GM23338 (cell line): Measurements from ENCODE around the gene SPECC1L. TPM values are rescaled to one million over a fixed set of nuclear protein-coding genes. Genes with fewer than 3 reads are reported as not detected.

Experiments
- ATAC-seq: fragments of 200-7000 bp; cut with Tn5 transposase; 3 replicates; pipeline ENCODE4 v1.9.1; 2020
- DNase-seq: peaks from one replicate; pipeline ENCODE4 v3.0.0-alpha.2; 2015; ENCODE audit warnings: low spot score
- H2AFZ ChIP-seq: fragments of 200-600 bp; sonication (generic); 2 replicates; pipeline ENCODE4 v1.8.0; 2016; ENCODE audit warnings: antibody characterized with exemption, mild to moderate bottlenecking, moderate library complexity
- H3F3A ChIP-seq: fragments of 200-600 bp; sonication (generic); replicated peaks from 2 replicates; pipeline ENCODE4 v1.8.0; 2017; ENCODE audit warnings: antibody characterized with exemption, mixed run types, low read depth
- H3K27ac ChIP-seq: fragments of 200-600 bp; sonication (generic); 2 replicates; pipeline ENCODE4 v1.6.1; 2016; ENCODE audit warnings: low read depth
- H3K27me3 ChIP-seq: fragments of 200-600 bp; sonication (generic); 2 replicates; pipeline ENCODE4 v1.8.0; 2016; ENCODE audit warnings: mild to moderate bottlenecking, mixed run types, moderate library complexity; ENCODE audit not compliant: insufficient read depth
- H3K36me3 ChIP-seq: fragments of 200-600 bp; sonication (generic); 2 replicates; pipeline ENCODE4 v1.8.0; 2016; ENCODE audit warnings: mild to moderate bottlenecking; ENCODE audit not compliant: insufficient read depth
- H3K4me1 ChIP-seq: fragments of 200-600 bp; sonication (generic); 2 replicates; pipeline ENCODE4 v1.8.0; 2016; ENCODE audit warnings: mild to moderate bottlenecking, moderate library complexity; ENCODE audit not compliant: insufficient read depth
- H3K4me2 ChIP-seq: fragments of 200-600 bp; sonication (generic); 2 replicates; pipeline ENCODE4 v1.7.1; 2017; ENCODE audit warnings: mixed run types
- H3K4me3 ChIP-seq: fragments of 200-600 bp; sonication (generic); 2 replicates; pipeline ENCODE4 v1.6.1; 2016; ENCODE audit warnings: mixed run types
- H3K79me2 ChIP-seq: fragments of 200-600 bp; sonication (generic); replicated peaks from 2 replicates; pipeline ENCODE4 v1.8.0; 2017; ENCODE audit warnings: mild to moderate bottlenecking; ENCODE audit not compliant: insufficient read depth
- H3K9me2 ChIP-seq: fragments of 200-600 bp; sonication (generic); 2 replicates; pipeline ENCODE4 v1.8.0; 2017; ENCODE audit not compliant: insufficient read depth
- H4K20me1 ChIP-seq: fragments of 200-600 bp; sonication (generic); replicated peaks from 2 replicates; pipeline ENCODE4 v1.8.0; 2017; ENCODE audit warnings: mild to moderate bottlenecking; ENCODE audit not compliant: insufficient read depth
- H3K27ac Mint-ChIP-seq: 2 replicates; pipeline ENCODE4 v1.8.0; 2020; ENCODE audit warnings: inconsistent platforms, mild to moderate bottlenecking, moderate library complexity, mixed read lengths
- H3K27me3 Mint-ChIP-seq: 3 replicates; pipeline ENCODE4 v1.8.0; 2022; ENCODE audit warnings: low read depth, mild to moderate bottlenecking, moderate library complexity, mixed read lengths, inconsistent platforms; ENCODE audit not compliant: insufficient read depth, poor library complexity
- H3K36me3 Mint-ChIP-seq: 3 replicates; pipeline ENCODE4 v1.8.0; 2021; ENCODE audit warnings: low read depth, mild to moderate bottlenecking, inconsistent platforms, moderate library complexity, mixed read lengths
- H3K4me1 Mint-ChIP-seq: 3 replicates; pipeline ENCODE4 v1.8.0; 2020; ENCODE audit warnings: mild to moderate bottlenecking, inconsistent platforms, mixed read lengths
- H3K4me3 Mint-ChIP-seq: 3 replicates; pipeline ENCODE4 v1.8.0; 2021; ENCODE audit warnings: moderate library complexity, mild to moderate bottlenecking, inconsistent platforms, mixed read lengths
- H3K9me3 Mint-ChIP-seq: 3 replicates; pipeline ENCODE4 v1.8.0; 2020; ENCODE audit warnings: moderate library complexity, mild to moderate bottlenecking, inconsistent platforms, mixed read lengths
- CREB1 ChIP-seq: fragments of 250-450 bp; sonication (Bioruptor Pico); IDR thresholded peaks from 2 replicates; pipeline ENCODE4 v1.5.0; 2020; ENCODE audit warnings: low read depth, mild to moderate bottlenecking, moderate library complexity
- EZH2 ChIP-seq: fragments of 200-600 bp; sonication (generic); IDR thresholded peaks from one replicate; pipeline ENCODE4 v1.8.0; 2017; ENCODE audit warnings: antibody characterized with exemption, mild to moderate bottlenecking, low read depth; ENCODE audit not compliant: unreplicated experiment
- EZH2phosphoT487 ChIP-seq: fragments of 200-600 bp; sonication (generic); IDR thresholded peaks from one replicate; pipeline ENCODE4 v1.8.1; 2018; ENCODE audit warnings: antibody characterized with exemption; ENCODE audit not compliant: unreplicated experiment
- JUNB ChIP-seq: IDR thresholded peaks from one replicate; pipeline ENCODE4 v1.6.1; 2016; ENCODE audit warnings: antibody characterized with exemption; ENCODE audit not compliant: unreplicated experiment
- NANOG ChIP-seq: IDR thresholded peaks from 2 replicates; pipeline ENCODE4 v1.6.1; 2016; ENCODE audit warnings: antibody characterized with exemption, borderline replicate concordance
- POLR2AphosphoS5 ChIP-seq: IDR thresholded peaks from 2 replicates; pipeline ENCODE4 v1.6.1; 2016; ENCODE audit warnings: antibody characterized with exemption, low read depth
- STAT1 ChIP-seq: IDR thresholded peaks from one replicate; pipeline ENCODE4 v1.6.1; 2016; ENCODE audit warnings: antibody characterized with exemption; ENCODE audit not compliant: unreplicated experiment
- ZNF114 ChIP-seq: fragments of 250-450 bp; sonication (Bioruptor Pico); IDR thresholded peaks from 2 replicates; pipeline ENCODE4 v1.5.0; 2020; ENCODE audit warnings: mild to moderate bottlenecking, moderate library complexity
- ZNF331 ChIP-seq: fragments of 250-450 bp; sonication (Bioruptor Pico); IDR thresholded peaks from 2 replicates; pipeline ENCODE4 v1.5.0; 2020; ENCODE audit warnings: low read depth, mild to moderate bottlenecking, moderate library complexity
- polyA plus RNA-seq: library from polyadenylated mRNA; unstranded; fragments of >200 nt; fragmentation: Nextera tagmentation; extraction: Ambion mirVana; gene quantifications from 2 replicates; pipeline ENCODE4 v1.2.1, GENCODE V29; 2016
- total RNA-seq: library from RNA; depleted of rRNA; stranded (reverse); fragments of >200 nt; shearing (Covaris generic); gene quantifications from 2 replicates; pipeline ENCODE4 v1.2.3, GENCODE V29; 2014
- TF ChIP-seq, protein P1 (sequence below): IDR thresholded peaks from one replicate; pipeline ENCODE4 v1.6.1; 2018; ENCODE audit warnings: antibody characterized with exemption; ENCODE audit not compliant: unreplicated experiment
- TF ChIP-seq, protein P2 (sequence below), 2 experiments: fragments of 200-600 bp in 1 of 2; sonication (generic) in 1 of 2; conservative IDR thresholded peaks; 2 replicates each; pipeline versions ENCODE4 v1.5.1 to v1.6.1; 2016 to 2017; ENCODE audit warnings: antibody characterized with exemption in 2 of 2, low read depth in 2 of 2, mild to moderate bottlenecking in 2 of 2, moderate library complexity in 1 of 2
- TF ChIP-seq, protein P3 (sequence below): IDR thresholded peaks from 2 replicates; pipeline ENCODE4 v1.6.1; 2016; ENCODE audit warnings: antibody characterized with exemption
- TF ChIP-seq, protein P4 (sequence below): fragments of 250-450 bp; sonication (Bioruptor Pico); IDR thresholded peaks from 2 replicates; pipeline ENCODE4 v1.5.0; 2020; ENCODE audit warnings: mild to moderate bottlenecking, moderate library complexity

Gene SPECC1L
- total and polyA plus RNA-seq, 2 experiments from 2014 or later: 24.3 to 44.7 TPM

DNA sequence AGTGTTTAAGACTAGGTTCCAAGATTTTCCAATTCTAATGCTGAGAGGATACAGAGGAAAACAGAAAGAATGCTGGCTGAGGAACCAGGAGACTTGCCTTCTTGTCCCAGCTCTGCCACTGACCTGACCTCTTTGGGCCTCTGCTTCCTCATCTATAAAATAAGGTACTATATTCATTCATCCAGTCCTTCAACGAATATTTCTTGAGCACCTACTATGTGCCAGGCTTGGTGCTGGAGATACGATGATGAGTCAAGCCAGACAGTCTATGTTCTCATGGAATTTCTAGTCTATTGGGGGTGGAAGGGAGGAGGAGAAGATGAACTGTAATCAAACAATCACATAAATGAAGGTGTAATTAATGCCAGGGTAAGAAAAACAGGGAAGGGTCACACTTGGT, 196.7 kb downstream of the SPECC1L start:
- Histone ChIP-seq H3K36me3 (no peaks in the 10 kb centered on the region), H4K20me1 (no peaks in the 10 kb centered on the region), H3K9me2 (no peaks in the 10 kb centered on the region), H3K79me2 (no peaks in the 10 kb centered on the region), H3K4me3 (no peak overlapping the region), H3K4me2 (no peak overlapping the region), H3K27me3 (no peaks in the 10 kb centered on the region), H3F3A (no peaks in the 10 kb centered on the region), H3K4me1 (no peaks in the 10 kb centered on the region), H3K27ac (no peak overlapping the region), H2AFZ (no peak overlapping the region)
- H3K36me3 Mint-ChIP-seq: no peaks in the 10 kb centered on the region
- ATAC-seq (no peak), DNase-seq (no peak)
- H3K4me1 Mint-ChIP-seq: peaks cover 11% of the 10 kb centered on the region; the same call in 2 of the 3 replicates
- TF ChIP-seq STAT1 (no peak), CREB1 (no peak), NANOG (no peak), POLR2AphosphoS5 (no peak), ZNF114 (CRISPR knock-in tag) (no peak), ZNF331 (CRISPR knock-in tag) (no peak), EZH2 (no peak), JUNB (no peak), EZH2phosphoT487 (no peak)
- TF ChIP-seq, protein P1, sequence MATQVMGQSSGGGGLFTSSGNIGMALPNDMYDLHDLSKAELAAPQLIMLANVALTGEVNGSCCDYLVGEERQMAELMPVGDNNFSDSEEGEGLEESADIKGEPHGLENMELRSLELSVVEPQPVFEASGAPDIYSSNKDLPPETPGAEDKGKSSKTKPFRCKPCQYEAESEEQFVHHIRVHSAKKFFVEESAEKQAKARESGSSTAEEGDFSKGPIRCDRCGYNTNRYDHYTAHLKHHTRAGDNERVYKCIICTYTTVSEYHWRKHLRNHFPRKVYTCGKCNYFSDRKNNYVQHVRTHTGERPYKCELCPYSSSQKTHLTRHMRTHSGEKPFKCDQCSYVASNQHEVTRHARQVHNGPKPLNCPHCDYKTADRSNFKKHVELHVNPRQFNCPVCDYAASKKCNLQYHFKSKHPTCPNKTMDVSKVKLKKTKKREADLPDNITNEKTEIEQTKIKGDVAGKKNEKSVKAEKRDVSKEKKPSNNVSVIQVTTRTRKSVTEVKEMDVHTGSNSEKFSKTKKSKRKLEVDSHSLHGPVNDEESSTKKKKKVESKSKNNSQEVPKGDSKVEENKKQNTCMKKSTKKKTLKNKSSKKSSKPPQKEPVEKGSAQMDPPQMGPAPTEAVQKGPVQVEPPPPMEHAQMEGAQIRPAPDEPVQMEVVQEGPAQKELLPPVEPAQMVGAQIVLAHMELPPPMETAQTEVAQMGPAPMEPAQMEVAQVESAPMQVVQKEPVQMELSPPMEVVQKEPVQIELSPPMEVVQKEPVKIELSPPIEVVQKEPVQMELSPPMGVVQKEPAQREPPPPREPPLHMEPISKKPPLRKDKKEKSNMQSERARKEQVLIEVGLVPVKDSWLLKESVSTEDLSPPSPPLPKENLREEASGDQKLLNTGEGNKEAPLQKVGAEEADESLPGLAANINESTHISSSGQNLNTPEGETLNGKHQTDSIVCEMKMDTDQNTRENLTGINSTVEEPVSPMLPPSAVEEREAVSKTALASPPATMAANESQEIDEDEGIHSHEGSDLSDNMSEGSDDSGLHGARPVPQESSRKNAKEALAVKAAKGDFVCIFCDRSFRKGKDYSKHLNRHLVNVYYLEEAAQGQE: no peak
- TF ChIP-seq, protein P2, sequence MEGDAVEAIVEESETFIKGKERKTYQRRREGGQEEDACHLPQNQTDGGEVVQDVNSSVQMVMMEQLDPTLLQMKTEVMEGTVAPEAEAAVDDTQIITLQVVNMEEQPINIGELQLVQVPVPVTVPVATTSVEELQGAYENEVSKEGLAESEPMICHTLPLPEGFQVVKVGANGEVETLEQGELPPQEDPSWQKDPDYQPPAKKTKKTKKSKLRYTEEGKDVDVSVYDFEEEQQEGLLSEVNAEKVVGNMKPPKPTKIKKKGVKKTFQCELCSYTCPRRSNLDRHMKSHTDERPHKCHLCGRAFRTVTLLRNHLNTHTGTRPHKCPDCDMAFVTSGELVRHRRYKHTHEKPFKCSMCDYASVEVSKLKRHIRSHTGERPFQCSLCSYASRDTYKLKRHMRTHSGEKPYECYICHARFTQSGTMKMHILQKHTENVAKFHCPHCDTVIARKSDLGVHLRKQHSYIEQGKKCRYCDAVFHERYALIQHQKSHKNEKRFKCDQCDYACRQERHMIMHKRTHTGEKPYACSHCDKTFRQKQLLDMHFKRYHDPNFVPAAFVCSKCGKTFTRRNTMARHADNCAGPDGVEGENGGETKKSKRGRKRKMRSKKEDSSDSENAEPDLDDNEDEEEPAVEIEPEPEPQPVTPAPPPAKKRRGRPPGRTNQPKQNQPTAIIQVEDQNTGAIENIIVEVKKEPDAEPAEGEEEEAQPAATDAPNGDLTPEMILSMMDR (conservative IDR thresholded peaks at IDR 0.05; ENCODE audit: low read depth in 2 of 2): no peak
- TF ChIP-seq, protein P3, sequence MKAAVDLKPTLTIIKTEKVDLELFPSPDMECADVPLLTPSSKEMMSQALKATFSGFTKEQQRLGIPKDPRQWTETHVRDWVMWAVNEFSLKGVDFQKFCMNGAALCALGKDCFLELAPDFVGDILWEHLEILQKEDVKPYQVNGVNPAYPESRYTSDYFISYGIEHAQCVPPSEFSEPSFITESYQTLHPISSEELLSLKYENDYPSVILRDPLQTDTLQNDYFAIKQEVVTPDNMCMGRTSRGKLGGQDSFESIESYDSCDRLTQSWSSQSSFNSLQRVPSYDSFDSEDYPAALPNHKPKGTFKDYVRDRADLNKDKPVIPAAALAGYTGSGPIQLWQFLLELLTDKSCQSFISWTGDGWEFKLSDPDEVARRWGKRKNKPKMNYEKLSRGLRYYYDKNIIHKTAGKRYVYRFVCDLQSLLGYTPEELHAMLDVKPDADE: no peak
- TF ChIP-seq, protein P4, sequence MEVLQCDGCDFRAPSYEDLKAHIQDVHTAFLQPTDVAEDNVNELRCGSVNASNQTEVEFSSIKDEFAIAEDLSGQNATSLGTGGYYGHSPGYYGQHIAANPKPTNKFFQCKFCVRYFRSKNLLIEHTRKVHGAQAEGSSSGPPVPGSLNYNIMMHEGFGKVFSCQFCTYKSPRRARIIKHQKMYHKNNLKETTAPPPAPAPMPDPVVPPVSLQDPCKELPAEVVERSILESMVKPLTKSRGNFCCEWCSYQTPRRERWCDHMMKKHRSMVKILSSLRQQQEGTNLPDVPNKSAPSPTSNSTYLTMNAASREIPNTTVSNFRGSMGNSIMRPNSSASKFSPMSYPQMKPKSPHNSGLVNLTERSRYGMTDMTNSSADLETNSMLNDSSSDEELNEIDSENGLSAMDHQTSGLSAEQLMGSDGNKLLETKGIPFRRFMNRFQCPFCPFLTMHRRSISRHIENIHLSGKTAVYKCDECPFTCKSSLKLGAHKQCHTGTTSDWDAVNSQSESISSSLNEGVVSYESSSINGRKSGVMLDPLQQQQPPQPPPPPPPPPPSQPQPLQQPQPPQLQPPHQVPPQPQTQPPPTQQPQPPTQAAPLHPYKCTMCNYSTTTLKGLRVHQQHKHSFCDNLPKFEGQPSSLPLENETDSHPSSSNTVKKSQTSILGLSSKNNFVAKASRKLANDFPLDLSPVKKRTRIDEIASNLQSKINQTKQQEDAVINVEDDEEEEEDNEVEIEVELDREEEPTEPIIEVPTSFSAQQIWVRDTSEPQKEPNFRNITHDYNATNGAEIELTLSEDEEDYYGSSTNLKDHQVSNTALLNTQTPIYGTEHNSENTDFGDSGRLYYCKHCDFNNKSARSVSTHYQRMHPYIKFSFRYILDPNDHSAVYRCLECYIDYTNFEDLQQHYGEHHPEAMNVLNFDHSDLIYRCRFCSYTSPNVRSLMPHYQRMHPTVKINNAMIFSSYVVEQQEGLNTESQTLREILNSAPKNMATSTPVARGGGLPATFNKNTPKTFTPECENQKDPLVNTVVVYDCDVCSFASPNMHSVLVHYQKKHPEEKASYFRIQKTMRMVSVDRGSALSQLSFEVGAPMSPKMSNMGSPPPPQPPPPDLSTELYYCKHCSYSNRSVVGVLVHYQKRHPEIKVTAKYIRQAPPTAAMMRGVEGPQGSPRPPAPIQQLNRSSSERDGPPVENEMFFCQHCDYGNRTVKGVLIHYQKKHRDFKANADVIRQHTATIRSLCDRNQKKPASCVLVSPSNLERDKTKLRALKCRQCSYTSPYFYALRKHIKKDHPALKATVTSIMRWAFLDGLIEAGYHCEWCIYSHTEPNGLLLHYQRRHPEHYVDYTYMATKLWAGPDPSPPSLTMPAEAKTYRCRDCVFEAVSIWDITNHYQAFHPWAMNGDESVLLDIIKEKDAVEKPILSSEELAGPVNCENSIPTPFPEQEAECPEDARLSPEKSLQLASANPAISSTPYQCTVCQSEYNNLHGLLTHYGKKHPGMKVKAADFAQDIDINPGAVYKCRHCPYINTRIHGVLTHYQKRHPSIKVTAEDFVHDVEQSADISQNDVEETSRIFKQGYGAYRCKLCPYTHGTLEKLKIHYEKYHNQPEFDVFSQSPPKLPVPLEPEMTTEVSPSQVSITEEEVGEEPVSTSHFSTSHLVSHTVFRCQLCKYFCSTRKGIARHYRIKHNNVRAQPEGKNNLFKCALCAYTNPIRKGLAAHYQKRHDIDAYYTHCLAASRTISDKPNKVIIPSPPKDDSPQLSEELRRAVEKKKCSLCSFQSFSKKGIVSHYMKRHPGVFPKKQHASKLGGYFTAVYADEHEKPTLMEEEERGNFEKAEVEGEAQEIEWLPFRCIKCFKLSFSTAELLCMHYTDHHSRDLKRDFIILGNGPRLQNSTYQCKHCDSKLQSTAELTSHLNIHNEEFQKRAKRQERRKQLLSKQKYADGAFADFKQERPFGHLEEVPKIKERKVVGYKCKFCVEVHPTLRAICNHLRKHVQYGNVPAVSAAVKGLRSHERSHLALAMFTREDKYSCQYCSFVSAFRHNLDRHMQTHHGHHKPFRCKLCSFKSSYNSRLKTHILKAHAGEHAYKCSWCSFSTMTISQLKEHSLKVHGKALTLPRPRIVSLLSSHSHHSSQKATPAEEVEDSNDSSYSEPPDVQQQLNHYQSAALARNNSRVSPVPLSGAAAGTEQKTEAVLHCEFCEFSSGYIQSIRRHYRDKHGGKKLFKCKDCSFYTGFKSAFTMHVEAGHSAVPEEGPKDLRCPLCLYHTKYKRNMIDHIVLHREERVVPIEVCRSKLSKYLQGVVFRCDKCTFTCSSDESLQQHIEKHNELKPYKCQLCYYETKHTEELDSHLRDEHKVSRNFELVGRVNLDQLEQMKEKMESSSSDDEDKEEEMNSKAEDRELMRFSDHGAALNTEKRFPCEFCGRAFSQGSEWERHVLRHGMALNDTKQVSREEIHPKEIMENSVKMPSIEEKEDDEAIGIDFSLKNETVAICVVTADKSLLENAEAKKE (CRISPR knock-in tag): no peak
- H3K4me3 Mint-ChIP-seq: no peak overlapping the region
- no peak overlapping the region for H3K27ac Mint-ChIP-seq
- no peaks in the 10 kb centered on the region for H3K9me3 Mint-ChIP-seq
- H3K27me3 Mint-ChIP-seq: peaks cover 6% of the 10 kb centered on the region
